ENCODE data around the gene MUC5AC. TPM values are rescaled to one million over a fixed set of nuclear protein-coding genes. Genes with fewer than 3 reads are reported as not detected.

MUC5AC gene
- total and polyA plus RNA-seq, 10 donors: under 0.01 TPM; not detected in 8

- peak; percentile 70 for DNase-seq
- H3K27me3 ChIP-seq (replicated peaks in 1 of 7): peaks cover 0 to 94% (median 28%) of the 10 kb centered on the region in 7 donors
- H3K36me3 ChIP-seq: no peaks in the 10 kb centered on the region
- no peaks in the 10 kb centered on the region for H3K9me3 ChIP-seq
- WGBS, 5 donors: 20 to 74% (median 71%) methylated on average over 1 to 36 of the region's 36 CpGs
- H3K27ac ChIP-seq: no peak within 1 kb of the TSS
- H3K4me1 ChIP-seq: peaks cover 0 to 17% (median 6%) of the 10 kb centered on the region in 6 donors
- no peak within 1 kb of the TSS for H3K4me3 ChIP-seq
- intact Hi-C loops (cut with DNase I; ENCODE audit: low total_unique reads): no loop called here
- TF ChIP-seq POLR2AphosphoS5 (IDR thresholded peaks at IDR 0.05) (no peak), POLR2A (IDR thresholded peaks at IDR 0.05) (no peak)
Measured at GRCh38 chr11:1222491-1223345, 65.0 kb downstream of the MUC5AC start, which contains the start of gene MUC5B. TSS of gene MUC5B (plus strand) at chr11:1223066. CDS start at chr11:1223124, 58 bp downstream.

DNA sequence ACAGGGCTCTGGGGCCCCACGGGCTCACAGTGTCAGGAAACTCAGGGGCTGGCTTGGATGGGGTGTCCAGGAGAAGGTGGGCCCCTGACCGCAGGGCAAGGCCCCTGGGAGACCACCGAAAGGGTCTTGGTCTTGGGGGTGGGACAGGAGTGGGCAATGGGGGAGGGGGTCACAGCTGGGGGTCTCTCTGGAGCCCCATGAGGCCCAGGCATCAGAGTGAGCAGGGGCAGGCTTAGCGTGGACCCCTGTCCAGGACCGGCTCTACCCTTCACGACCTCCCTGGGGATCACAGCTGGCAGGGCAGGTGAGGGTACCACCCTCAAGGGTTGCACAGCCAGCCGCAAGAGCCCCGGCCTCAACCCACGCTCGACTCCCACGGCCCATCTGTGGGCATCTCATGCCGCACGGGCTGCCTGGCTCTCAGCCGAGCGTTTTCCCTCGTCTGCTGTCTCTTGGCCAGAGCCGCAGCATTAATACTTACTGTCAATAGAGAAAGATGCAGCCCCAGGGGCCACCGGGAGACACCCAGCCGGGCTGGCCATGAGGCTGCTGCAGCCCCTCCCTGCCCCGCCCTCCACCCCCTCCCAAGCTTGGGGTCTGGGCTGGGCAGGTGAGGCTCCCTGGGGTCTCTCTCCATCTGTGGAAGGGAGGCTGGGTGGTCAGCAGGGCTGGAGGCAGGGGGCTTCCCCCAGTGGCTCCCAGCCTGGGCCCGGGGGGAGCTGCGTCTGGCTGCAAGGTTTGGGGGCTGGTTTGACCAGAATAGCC is 65.8 kb downstream of the MUC5AC start:
- intact Hi-C loops (cut with DNase I; ENCODE audit: low total_unique reads): no loop called here
- Histone ChIP-seq H3K9me3 (no peaks in the 10 kb centered on the region), H3K27ac (no peak overlapping the region), H3K4me3 (no peak overlapping the region), H3K36me3 (no peaks in the 10 kb centered on the region), H3K27me3 (replicated peaks in 1 of 7) (peaks cover 0 to 100% (median 28%) of the 10 kb centered on the region in 7 donors), H3K4me1 (peaks cover 0 to 17% (median 6%) of the 10 kb centered on the region in 6 donors)
- DNase-seq: peak; percentile 61
- 70 to 81% (median 76%) methylated on average over 15 to 22 of the region's 22 CpGs for WGBS, 5 donors
- TF ChIP-seq POLR2AphosphoS5 (IDR thresholded peaks at IDR 0.05): no peak
- TF ChIP-seq, protein P1, sequence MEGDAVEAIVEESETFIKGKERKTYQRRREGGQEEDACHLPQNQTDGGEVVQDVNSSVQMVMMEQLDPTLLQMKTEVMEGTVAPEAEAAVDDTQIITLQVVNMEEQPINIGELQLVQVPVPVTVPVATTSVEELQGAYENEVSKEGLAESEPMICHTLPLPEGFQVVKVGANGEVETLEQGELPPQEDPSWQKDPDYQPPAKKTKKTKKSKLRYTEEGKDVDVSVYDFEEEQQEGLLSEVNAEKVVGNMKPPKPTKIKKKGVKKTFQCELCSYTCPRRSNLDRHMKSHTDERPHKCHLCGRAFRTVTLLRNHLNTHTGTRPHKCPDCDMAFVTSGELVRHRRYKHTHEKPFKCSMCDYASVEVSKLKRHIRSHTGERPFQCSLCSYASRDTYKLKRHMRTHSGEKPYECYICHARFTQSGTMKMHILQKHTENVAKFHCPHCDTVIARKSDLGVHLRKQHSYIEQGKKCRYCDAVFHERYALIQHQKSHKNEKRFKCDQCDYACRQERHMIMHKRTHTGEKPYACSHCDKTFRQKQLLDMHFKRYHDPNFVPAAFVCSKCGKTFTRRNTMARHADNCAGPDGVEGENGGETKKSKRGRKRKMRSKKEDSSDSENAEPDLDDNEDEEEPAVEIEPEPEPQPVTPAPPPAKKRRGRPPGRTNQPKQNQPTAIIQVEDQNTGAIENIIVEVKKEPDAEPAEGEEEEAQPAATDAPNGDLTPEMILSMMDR (IDR thresholded peaks at IDR 0.05 in 8 of 11, conservative IDR thresholded peaks at IDR 0.05 in 3 of 11): no peak
- TF ChIP-seq POLR2A (IDR thresholded peaks at IDR 0.05): no peak

DNA sequence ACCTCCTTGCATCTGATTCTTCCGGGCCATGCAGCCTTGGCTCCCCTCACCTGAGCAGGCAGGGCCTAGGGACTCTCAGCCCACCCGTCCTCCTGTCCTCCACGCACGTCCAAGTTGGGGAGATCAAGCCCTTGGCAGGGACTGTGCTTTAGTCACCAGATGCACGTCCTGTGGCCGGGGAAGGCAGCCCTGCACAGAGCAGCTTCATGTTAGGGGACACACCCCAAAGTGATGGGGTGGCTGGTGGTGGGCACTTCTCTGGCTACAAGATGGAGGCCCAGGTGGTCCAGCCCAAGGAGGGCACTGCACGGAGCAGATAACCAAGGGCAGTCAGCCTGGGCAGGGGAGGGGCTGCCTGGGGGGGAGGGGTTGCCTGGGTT is 66.3 kb downstream of the MUC5AC start:
- DNase-seq: peak; percentile 47
- H3K27me3 ChIP-seq (replicated peaks in 1 of 7): peaks cover 0 to 100% (median 26%) of the 10 kb centered on the region in 7 donors
- no peaks in the 10 kb centered on the region for H3K36me3 ChIP-seq
- intact Hi-C loops (cut with DNase I; ENCODE audit: low total_unique reads): no loop called here
- TF ChIP-seq POLR2AphosphoS5 (IDR thresholded peaks at IDR 0.05) (no peak), POLR2A (IDR thresholded peaks at IDR 0.05) (no peak)
- TF ChIP-seq, protein P1 (IDR thresholded peaks at IDR 0.05 in 8 of 11, conservative IDR thresholded peaks at IDR 0.05 in 3 of 11): no peak
- 60 to 78% (median 64%) methylated on average over 4 to 7 of the region's 7 CpGs for WGBS, 5 donors
- no peaks in the 10 kb centered on the region for H3K9me3 ChIP-seq
- no peak overlapping the region for H3K4me3 ChIP-seq
- H3K4me1 ChIP-seq: peaks cover 0 to 17% (median 6%) of the 10 kb centered on the region in 6 donors
- H3K27ac ChIP-seq: no peak overlapping the region

DNA sequence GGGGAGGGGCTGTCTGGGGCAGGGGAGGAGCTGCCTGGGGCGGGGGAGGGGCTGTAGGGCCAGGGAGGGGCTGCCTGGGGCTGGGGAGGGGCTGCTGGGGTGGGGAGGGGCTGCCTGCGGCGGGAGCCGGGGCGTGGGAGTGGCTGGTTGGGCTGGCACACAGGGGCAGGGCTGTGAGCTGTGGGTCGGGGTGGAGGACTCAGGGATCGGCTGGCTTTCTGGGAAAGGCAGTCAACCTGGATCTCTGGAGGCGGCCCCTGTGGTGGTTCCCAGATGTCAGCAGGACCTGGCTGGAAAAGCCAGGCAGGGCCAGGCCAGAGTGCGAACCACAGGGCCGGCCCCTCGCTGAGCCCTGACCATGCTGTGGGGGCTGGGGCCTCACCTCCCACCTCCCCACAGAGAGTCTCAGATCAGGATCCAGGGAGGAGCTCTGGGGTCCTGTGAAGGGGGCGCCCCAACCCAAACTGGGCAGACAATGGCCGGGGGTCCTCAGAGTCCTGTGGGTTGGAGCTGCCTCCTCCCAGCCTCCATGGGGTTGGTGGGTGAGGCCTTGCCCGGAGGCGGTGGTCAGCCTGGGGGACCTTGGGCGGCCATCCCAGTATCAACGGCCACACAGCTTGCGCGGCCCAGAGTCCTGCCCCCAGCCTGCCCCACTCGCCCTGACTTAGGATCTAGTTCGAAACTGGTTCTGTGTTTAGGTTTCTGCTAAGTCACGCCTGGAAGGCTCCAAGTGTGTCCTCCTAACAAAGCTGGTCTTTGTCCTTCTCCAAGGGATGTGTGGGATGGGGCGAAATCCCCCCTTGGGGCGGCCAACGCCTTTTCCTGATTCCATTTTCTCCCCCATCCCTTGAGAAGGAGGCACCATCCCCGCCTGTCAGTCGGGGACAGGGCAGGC is 67.0 kb downstream of the MUC5AC start:
- intact Hi-C loops (cut with DNase I; ENCODE audit: low total_unique reads): no loop called here
- no peaks in the 10 kb centered on the region for H3K9me3 ChIP-seq
- TF ChIP-seq, protein P1 (IDR thresholded peaks at IDR 0.05 in 8 of 11, conservative IDR thresholded peaks at IDR 0.05 in 3 of 11): no peak
- no peak for TF ChIP-seq POLR2AphosphoS5 (IDR thresholded peaks at IDR 0.05)
- no peak overlapping the region for H3K4me3 ChIP-seq
- no peak overlapping the region for H3K27ac ChIP-seq
- DNase-seq: peak; percentile 63
- peaks cover 0 to 15% (median 3%) of the 10 kb centered on the region in 6 donors for H3K4me1 ChIP-seq
- H3K36me3 ChIP-seq: no peaks in the 10 kb centered on the region
- peaks cover 0 to 100% (median 23%) of the 10 kb centered on the region in 7 donors for H3K27me3 ChIP-seq (replicated peaks in 1 of 7)
- 70 to 73% (median 71%) methylated on average over 24 to 27 of the region's 27 CpGs for WGBS, 5 donors
